Measurements from ENCODE around the gene SANBR. TPM values are rescaled to one million over a fixed set of nuclear protein-coding genes. Genes with fewer than 3 reads are reported as not detected.

The SANBR gene
- total RNA-seq, 2 donors from 2014 or later: 4.0 to 6.1 TPM

GRCh38 chr2:61044636-61045035 lies 21.0 kb upstream of the SANBR start:
- H3K4me3 Mint-ChIP-seq: peak overlapping the region; percentile 6
- peaks cover 50% of the 10 kb centered on the region for H3K36me3 Mint-ChIP-seq (ENCODE audit: low read depth)
- peak overlapping the region; percentile 61 for H3K27ac Mint-ChIP-seq
- H3K9me3 Mint-ChIP-seq: no peaks in the 10 kb centered on the region
- peak; percentile 95 for ATAC-seq (replicated peaks)
- H3K4me1 Mint-ChIP-seq: peaks cover 23% of the 10 kb centered on the region
- no peaks in the 10 kb centered on the region for H3K27me3 Mint-ChIP-seq

GRCh38 chr2:61045226-61045625 lies 20.4 kb upstream of the SANBR start:
- H3K27me3 Mint-ChIP-seq: no peaks in the 10 kb centered on the region
- ATAC-seq (replicated peaks): no peak
- H3K9me3 Mint-ChIP-seq: no peaks in the 10 kb centered on the region
- H3K27ac Mint-ChIP-seq: no peak overlapping the region
- H3K36me3 Mint-ChIP-seq (ENCODE audit: low read depth): peaks cover 55% of the 10 kb centered on the region
- H3K4me1 Mint-ChIP-seq: peaks cover 18% of the 10 kb centered on the region
- H3K4me3 Mint-ChIP-seq: no peak overlapping the region

DNA sequence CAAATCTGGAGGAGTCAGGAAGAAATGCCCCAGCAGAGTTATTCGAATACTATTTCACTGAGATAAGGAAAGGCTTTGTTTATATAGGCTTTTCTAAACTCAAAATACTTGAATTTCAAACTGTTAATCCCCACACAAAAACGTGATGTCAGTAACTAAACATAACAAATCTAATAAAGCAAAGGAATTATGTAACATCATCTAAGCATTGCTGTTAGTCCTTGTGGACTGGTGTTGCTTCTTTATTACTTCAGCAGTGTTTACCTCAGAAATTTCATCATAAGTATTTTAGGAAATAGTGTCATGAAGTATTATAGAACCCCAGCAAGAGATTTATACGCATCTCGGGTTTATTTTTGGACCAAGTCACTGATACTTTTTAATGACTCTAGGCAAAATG lies 19.7 kb upstream of the SANBR start:
- H3K4me1 Mint-ChIP-seq: peaks cover 15% of the 10 kb centered on the region
- H3K27ac Mint-ChIP-seq: no peak overlapping the region
- H3K27me3 Mint-ChIP-seq: no peaks in the 10 kb centered on the region
- no peak overlapping the region for H3K4me3 Mint-ChIP-seq
- H3K36me3 Mint-ChIP-seq (ENCODE audit: low read depth): peaks cover 62% of the 10 kb centered on the region
- no peak for ATAC-seq (replicated peaks)
- H3K9me3 Mint-ChIP-seq: no peaks in the 10 kb centered on the region

- Mint-ChIP-seq H3K27ac (peak overlapping the region; percentile 52), H3K9me3 (no peaks in the 10 kb centered on the region), H3K4me1 (no peaks in the 10 kb centered on the region), H3K4me3 (no peak overlapping the region), H3K36me3 (ENCODE audit: low read depth) (peaks cover 22% of the 10 kb centered on the region), H3K27me3 (no peaks in the 10 kb centered on the region)
- no peak for ATAC-seq (replicated peaks)
Measured at GRCh38 chr2:61055557-61055956, 10.1 kb upstream of the SANBR start.

GRCh38 chr2:61057562-61057961 lies 8.1 kb upstream of the SANBR start:
- no peaks in the 10 kb centered on the region for H3K4me1 Mint-ChIP-seq
- H3K36me3 Mint-ChIP-seq (ENCODE audit: low read depth): peaks cover 13% of the 10 kb centered on the region
- no peak for ATAC-seq (replicated peaks)
- H3K27ac Mint-ChIP-seq: no peak overlapping the region
- H3K9me3 Mint-ChIP-seq: no peaks in the 10 kb centered on the region
- no peak overlapping the region for H3K4me3 Mint-ChIP-seq
- no peaks in the 10 kb centered on the region for H3K27me3 Mint-ChIP-seq

DNA sequence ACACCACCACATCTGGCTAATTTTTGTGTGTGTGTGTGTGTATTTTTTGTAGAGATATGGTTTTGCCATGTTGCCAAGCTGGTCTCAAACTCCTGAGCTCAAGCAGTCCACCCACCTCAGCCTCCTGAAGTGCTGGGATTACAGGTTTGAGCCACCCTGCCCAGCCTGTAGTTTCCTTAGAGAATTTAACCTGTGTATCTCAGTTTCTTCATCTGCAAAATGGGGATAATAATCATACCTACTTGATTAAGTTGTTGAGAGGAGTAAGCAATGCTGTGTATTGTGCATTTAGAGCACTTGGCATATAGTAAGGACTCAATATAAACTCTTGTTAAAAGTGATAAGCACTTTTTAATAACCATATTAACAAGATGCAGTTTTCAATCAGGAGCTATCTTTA lies 6.3 kb upstream of the SANBR start:
- Mint-ChIP-seq H3K36me3 (ENCODE audit: low read depth) (peaks cover 13% of the 10 kb centered on the region), H3K4me1 (no peaks in the 10 kb centered on the region), H3K27ac (no peak overlapping the region), H3K27me3 (no peaks in the 10 kb centered on the region), H3K9me3 (no peaks in the 10 kb centered on the region), H3K4me3 (no peak overlapping the region)
- no peak for ATAC-seq (replicated peaks)

GRCh38 chr2:61074100-61074499 lies 8.4 kb downstream of the SANBR start:
- Mint-ChIP-seq H3K4me3 (no peak overlapping the region), H3K36me3 (ENCODE audit: low read depth) (peaks cover 13% of the 10 kb centered on the region), H3K9me3 (no peaks in the 10 kb centered on the region), H3K27me3 (no peaks in the 10 kb centered on the region), H3K4me1 (no peaks in the 10 kb centered on the region), H3K27ac (no peak overlapping the region)
- ATAC-seq (replicated peaks): no peak

DNA sequence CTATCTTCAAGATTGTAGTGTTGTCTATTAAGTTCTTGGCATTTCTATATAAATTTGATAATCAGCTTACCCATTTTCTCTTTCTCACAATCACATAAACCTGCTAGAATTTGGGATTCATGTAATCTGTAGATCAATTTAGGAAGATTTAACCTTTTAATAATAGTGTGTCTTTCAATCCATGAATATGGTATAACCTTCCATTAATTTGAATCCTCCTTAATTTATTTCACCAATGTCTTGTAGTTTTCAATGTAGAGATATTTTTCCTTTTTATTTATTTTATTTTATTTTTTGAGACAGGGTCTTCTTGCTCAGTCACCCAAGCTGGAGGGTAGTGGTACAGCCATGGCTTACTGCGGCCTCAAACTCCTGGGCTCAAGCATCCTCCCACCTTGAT lies 20.2 kb downstream of the SANBR start:
- H3K9me3 Mint-ChIP-seq: no peaks in the 10 kb centered on the region
- no peak overlapping the region for H3K4me3 Mint-ChIP-seq
- H3K27me3 Mint-ChIP-seq: no peaks in the 10 kb centered on the region
- no peak overlapping the region for H3K27ac Mint-ChIP-seq
- H3K36me3 Mint-ChIP-seq (ENCODE audit: low read depth): no peaks in the 10 kb centered on the region
- no peak for ATAC-seq (replicated peaks)
- H3K4me1 Mint-ChIP-seq: no peaks in the 10 kb centered on the region

DNA sequence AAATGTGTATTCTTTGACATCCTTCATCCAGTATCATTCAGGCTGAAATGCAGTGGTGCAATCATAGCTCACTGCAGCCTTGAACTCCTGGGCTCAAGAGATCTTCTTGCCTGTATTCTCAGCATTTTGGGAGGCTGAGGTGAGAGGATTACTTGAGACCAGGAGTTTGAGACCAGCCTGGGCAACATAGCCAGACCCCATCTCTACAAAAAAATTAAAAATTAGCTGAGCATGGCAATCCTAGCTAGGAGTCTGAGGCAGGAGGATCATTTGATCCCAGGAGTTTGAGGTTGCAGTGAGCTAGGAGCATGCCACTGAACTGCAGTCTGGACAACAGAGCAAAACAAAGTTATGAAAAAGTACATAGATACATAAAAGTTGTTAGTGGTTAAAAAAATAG lies 24.1 kb downstream of the SANBR start:
- no peaks in the 10 kb centered on the region for H3K9me3 Mint-ChIP-seq
- no peak for ATAC-seq (replicated peaks)
- H3K27ac Mint-ChIP-seq: no peak overlapping the region
- H3K27me3 Mint-ChIP-seq: no peaks in the 10 kb centered on the region
- no peak overlapping the region for H3K4me3 Mint-ChIP-seq
- H3K4me1 Mint-ChIP-seq: no peaks in the 10 kb centered on the region
- H3K36me3 Mint-ChIP-seq (ENCODE audit: low read depth): no peaks in the 10 kb centered on the region

GRCh38 chr2:61090386-61090921 lies 24.8 kb downstream of the SANBR start:
- no peaks in the 10 kb centered on the region for H3K27me3 Mint-ChIP-seq
- no peak for ATAC-seq (replicated peaks)
- H3K27ac Mint-ChIP-seq: no peak overlapping the region
- no peaks in the 10 kb centered on the region for H3K4me1 Mint-ChIP-seq
- H3K36me3 Mint-ChIP-seq (ENCODE audit: low read depth): no peaks in the 10 kb centered on the region
- H3K9me3 Mint-ChIP-seq: no peaks in the 10 kb centered on the region
- H3K4me3 Mint-ChIP-seq: no peak overlapping the region

- no peaks in the 10 kb centered on the region for H3K36me3 Mint-ChIP-seq (ENCODE audit: low read depth)
- H3K4me3 Mint-ChIP-seq: no peak overlapping the region
- no peak overlapping the region for H3K27ac Mint-ChIP-seq
- H3K9me3 Mint-ChIP-seq: no peaks in the 10 kb centered on the region
- no peaks in the 10 kb centered on the region for H3K27me3 Mint-ChIP-seq
- no peak for ATAC-seq (replicated peaks)
- H3K4me1 Mint-ChIP-seq: peaks cover 6% of the 10 kb centered on the region
Measured at GRCh38 chr2:61091485-61091884, 25.8 kb downstream of the SANBR start.

DNA sequence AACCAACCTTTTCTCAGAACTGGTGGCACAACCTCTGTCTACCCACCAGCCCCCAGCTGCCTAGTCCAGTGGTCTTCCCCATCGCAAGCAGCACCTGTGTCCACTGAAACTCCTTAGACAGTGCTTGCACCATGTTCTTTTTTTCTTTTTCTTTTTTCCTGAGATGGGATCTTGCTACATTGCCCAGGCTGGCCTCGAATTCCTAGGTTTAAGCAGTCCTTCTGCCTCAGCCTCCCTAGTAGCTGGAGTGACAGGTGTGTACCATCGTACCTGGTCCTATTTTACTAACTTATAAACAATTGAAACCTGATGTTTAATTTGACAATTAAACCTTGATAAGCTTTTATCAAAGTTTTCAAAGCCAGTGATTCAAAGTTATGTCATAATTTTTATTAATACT lies 30.8 kb downstream of the SANBR start:
- H3K9me3 Mint-ChIP-seq: no peaks in the 10 kb centered on the region
- ATAC-seq (replicated peaks): no peak
- H3K27me3 Mint-ChIP-seq: no peaks in the 10 kb centered on the region
- no peaks in the 10 kb centered on the region for H3K36me3 Mint-ChIP-seq (ENCODE audit: low read depth)
- H3K4me1 Mint-ChIP-seq: peaks cover 6% of the 10 kb centered on the region
- H3K27ac Mint-ChIP-seq: no peak overlapping the region
- H3K4me3 Mint-ChIP-seq: no peak overlapping the region

- H3K9me3 Mint-ChIP-seq: no peaks in the 10 kb centered on the region
- H3K27me3 Mint-ChIP-seq: no peaks in the 10 kb centered on the region
- H3K27ac Mint-ChIP-seq: no peak overlapping the region
- peaks cover 7% of the 10 kb centered on the region for H3K36me3 Mint-ChIP-seq (ENCODE audit: low read depth)
- no peak overlapping the region for H3K4me3 Mint-ChIP-seq
- peaks cover 5% of the 10 kb centered on the region for H3K4me1 Mint-ChIP-seq
- no peak for ATAC-seq (replicated peaks)
Measured at GRCh38 chr2:61100801-61101200, 35.1 kb downstream of the SANBR start.

- ATAC-seq (replicated peaks): no peak
- no peaks in the 10 kb centered on the region for H3K27me3 Mint-ChIP-seq
Measured at GRCh38 chr2:61109291-61109690, 43.6 kb downstream of the SANBR start.

DNA sequence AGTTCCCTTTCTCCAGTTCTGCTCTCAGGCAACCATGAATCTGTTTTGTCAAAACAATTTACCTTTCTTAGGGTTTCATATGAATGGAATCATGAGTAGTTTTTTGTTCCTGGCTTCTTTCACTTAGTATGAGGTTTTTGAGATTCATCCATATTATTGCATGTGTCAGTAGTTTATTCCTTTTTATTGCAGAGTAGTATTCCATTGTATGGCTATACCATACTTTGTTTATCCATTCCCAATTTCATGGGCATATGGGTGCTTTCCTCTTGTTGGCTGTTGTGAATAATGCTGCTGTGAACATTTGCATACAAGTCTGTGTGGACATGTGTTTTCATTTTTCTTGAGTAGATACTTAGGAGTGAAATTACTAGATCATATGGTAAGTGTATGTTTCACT lies 46.0 kb downstream of the SANBR start:
- no peaks in the 10 kb centered on the region for H3K4me1 Mint-ChIP-seq
- H3K9me3 Mint-ChIP-seq: no peaks in the 10 kb centered on the region
- no peaks in the 10 kb centered on the region for H3K27me3 Mint-ChIP-seq
- H3K36me3 Mint-ChIP-seq (ENCODE audit: low read depth): no peaks in the 10 kb centered on the region
- H3K27ac Mint-ChIP-seq: no peak overlapping the region
- no peak overlapping the region for H3K4me3 Mint-ChIP-seq
- ATAC-seq (replicated peaks): no peak

More at GRCh38 chr2:61109291-61109690, 43.6 kb downstream of the SANBR start:
- Mint-ChIP-seq H3K27ac (peak overlapping the region; percentile 58), H3K9me3 (no peaks in the 10 kb centered on the region), H3K36me3 (ENCODE audit: low read depth) (peaks cover under 1% of the 10 kb centered on the region), H3K4me1 (no peaks in the 10 kb centered on the region), H3K4me3 (no peak overlapping the region)

DNA sequence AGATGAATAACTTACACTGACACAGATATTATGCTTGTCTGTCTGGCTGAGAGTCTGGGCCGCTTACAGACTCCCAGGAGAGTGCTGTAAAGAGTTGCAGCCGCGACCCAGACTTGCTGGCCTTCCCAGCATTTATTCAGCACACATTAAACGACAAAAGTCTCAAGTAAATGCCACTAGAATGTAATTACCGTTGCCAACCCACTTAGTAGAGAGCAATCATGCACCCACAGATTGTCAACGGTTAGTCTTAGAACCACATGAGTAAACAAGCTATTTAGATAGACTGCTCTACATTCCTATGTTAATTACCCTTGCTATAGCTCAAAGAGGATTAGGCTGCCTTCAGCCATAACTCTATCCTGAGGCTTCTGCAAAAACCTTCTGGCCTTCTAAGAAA lies 48.5 kb downstream of the SANBR start:
- no peaks in the 10 kb centered on the region for H3K9me3 Mint-ChIP-seq
- ATAC-seq (replicated peaks): no peak
- no peak overlapping the region for H3K27ac Mint-ChIP-seq
- H3K36me3 Mint-ChIP-seq (ENCODE audit: low read depth): no peaks in the 10 kb centered on the region
- no peaks in the 10 kb centered on the region for H3K4me1 Mint-ChIP-seq
- no peak overlapping the region for H3K4me3 Mint-ChIP-seq
- no peaks in the 10 kb centered on the region for H3K27me3 Mint-ChIP-seq

All from activated T-helper 17 cell treated with anti-CD3 and anti-CD28 coated beads, Interleukin-2, amount 50 U/mL, for 72 hours (primary cell).